ENCODE measurements around the gene AXL. TPM values are rescaled to one million over a fixed set of nuclear protein-coding genes. Genes with fewer than 3 reads are reported as not detected.
"Not testable (repeated sequence)": the region's sequence is repeated elsewhere in the genome, so short reads cannot be mapped to it uniquely, and the experiment has no call there.

The AXL gene
- total and polyA plus RNA-seq, 5 donors: 12.3 to 43.6 (median 37.8) TPM

- H3K27ac ChIP-seq (ENCODE audit: low read length): no peak overlapping the region
- WGBS: 68% methylated on average over 3 of the region's 3 CpGs
- no peaks in the 10 kb centered on the region for H3K9me3 ChIP-seq (ENCODE audit: control insufficient read depth, low read length)
- ATAC-seq (no peak), DNase-seq (no peak)
- H3K27me3 ChIP-seq (ENCODE audit: control insufficient read depth, insufficient read depth): no peaks in the 10 kb centered on the region
- H3K4me1 ChIP-seq (ENCODE audit: control insufficient read depth, insufficient read depth, low read length): no peaks in the 10 kb centered on the region
- intact Hi-C loops (cut with DNase I): no loop called here
- no peak overlapping the region for H3K4me3 ChIP-seq (ENCODE audit: low read length)
Measured at GRCh38 chr19:41288673-41289530, 69.9 kb downstream of the AXL start.

GRCh38 chr19:41289814-41290213 is 70.8 kb downstream of the AXL start:
- intact Hi-C loops (cut with DNase I); H3K27ac ChIP-seq (ENCODE audit: low read length); H3K27me3 ChIP-seq (ENCODE audit: control insufficient read depth, insufficient read depth); DNase-seq; H3K4me1 ChIP-seq (ENCODE audit: control insufficient read depth, insufficient read depth, low read length); H3K4me3 ChIP-seq (ENCODE audit: low read length); H3K9me3 ChIP-seq (ENCODE audit: control insufficient read depth, low read length); ATAC-seq: not testable (repeated sequence)
- WGBS: 95% methylated on average over 8 of the region's 8 CpGs

GRCh38 chr19:41294393-41294792 is 75.4 kb downstream of the AXL start:
- Histone ChIP-seq H3K9me3 (ENCODE audit: control insufficient read depth, low read length) (no peaks in the 10 kb centered on the region), H3K4me1 (ENCODE audit: control insufficient read depth, insufficient read depth, low read length) (peaks cover 29% of the 10 kb centered on the region), H3K4me3 (ENCODE audit: low read length) (no peak overlapping the region), H3K27ac (ENCODE audit: low read length) (no peak overlapping the region), H3K27me3 (ENCODE audit: control insufficient read depth, insufficient read depth) (no peaks in the 10 kb centered on the region)
- DNase-seq (no peak), ATAC-seq (no peak)
- intact Hi-C loops (cut with DNase I): no loop called here
- WGBS: 95% methylated on average over 10 of the region's 10 CpGs

GRCh38 chr19:41295499-41295898 is 76.5 kb downstream of the AXL start:
- no peak overlapping the region for H3K27ac ChIP-seq (ENCODE audit: low read length)
- 59% methylated on average over 6 of the region's 6 CpGs for WGBS
- ATAC-seq: no peak
- no peak for DNase-seq
- peaks cover 37% of the 10 kb centered on the region for H3K4me1 ChIP-seq (ENCODE audit: control insufficient read depth, insufficient read depth, low read length)
- no peaks in the 10 kb centered on the region for H3K27me3 ChIP-seq (ENCODE audit: control insufficient read depth, insufficient read depth)
- H3K4me3 ChIP-seq (ENCODE audit: low read length): no peak overlapping the region
- intact Hi-C loops (cut with DNase I): no loop called here
- no peaks in the 10 kb centered on the region for H3K9me3 ChIP-seq (ENCODE audit: control insufficient read depth, low read length)

- no peak overlapping the region for H3K4me3 ChIP-seq (ENCODE audit: low read length)
- peak overlapping the region; percentile 96 for H3K27ac ChIP-seq (ENCODE audit: low read length)
- H3K27me3 ChIP-seq (ENCODE audit: control insufficient read depth, insufficient read depth): no peaks in the 10 kb centered on the region
- intact Hi-C loops (cut with DNase I): no loop called here
- no peak for ATAC-seq
- 80% methylated on average over 2 of the region's 2 CpGs for WGBS
- peaks cover 39% of the 10 kb centered on the region for H3K4me1 ChIP-seq (ENCODE audit: control insufficient read depth, insufficient read depth, low read length)
- H3K9me3 ChIP-seq (ENCODE audit: control insufficient read depth, low read length): no peaks in the 10 kb centered on the region
- no peak for DNase-seq
Measured at GRCh38 chr19:41296433-41296871, 77.4 kb downstream of the AXL start.

GRCh38 chr19:41297628-41298347 is 78.8 kb downstream of the AXL start:
- WGBS: 43% methylated on average over 7 of the region's 7 CpGs
- H3K27me3 ChIP-seq (ENCODE audit: control insufficient read depth, insufficient read depth): no peaks in the 10 kb centered on the region
- H3K4me3 ChIP-seq (ENCODE audit: low read length): no peak overlapping the region
- no peak for DNase-seq
- H3K27ac ChIP-seq (ENCODE audit: low read length): peak overlapping the region; percentile 96
- peak; percentile 15 to 50 for ATAC-seq
- H3K4me1 ChIP-seq (ENCODE audit: control insufficient read depth, insufficient read depth, low read length): peaks cover 41% of the 10 kb centered on the region
- intact Hi-C loops (cut with DNase I): no loop called here
- no peaks in the 10 kb centered on the region for H3K9me3 ChIP-seq (ENCODE audit: control insufficient read depth, low read length)

GRCh38 chr19:41298348-41298964 is 79.4 kb downstream of the AXL start:
- intact Hi-C loops (cut with DNase I): no loop called here
- DNase-seq (peak; percentile 91 to 94 (median 94)), ATAC-seq (peak; percentile 85 to 91)
- H3K4me3 ChIP-seq (ENCODE audit: low read length): no peak overlapping the region
- H3K27ac ChIP-seq (ENCODE audit: low read length): peak overlapping the region; percentile 96
- peaks cover 41% of the 10 kb centered on the region for H3K4me1 ChIP-seq (ENCODE audit: control insufficient read depth, insufficient read depth, low read length)
- no peaks in the 10 kb centered on the region for H3K27me3 ChIP-seq (ENCODE audit: control insufficient read depth, insufficient read depth)
- no peaks in the 10 kb centered on the region for H3K9me3 ChIP-seq (ENCODE audit: control insufficient read depth, low read length)
- 10% methylated on average over 4 of the region's 4 CpGs for WGBS

- intact Hi-C loops (cut with DNase I): no loop called here
- H3K9me3 ChIP-seq (ENCODE audit: control insufficient read depth, low read length): no peaks in the 10 kb centered on the region
- DNase-seq (peak in 2 of 3 donors; percentile 60 to 84), ATAC-seq (peak; percentile 10 to 38)
- H3K27ac ChIP-seq (ENCODE audit: low read length): peak overlapping the region; percentile 96
- H3K27me3 ChIP-seq (ENCODE audit: control insufficient read depth, insufficient read depth): no peaks in the 10 kb centered on the region
- peaks cover 41% of the 10 kb centered on the region for H3K4me1 ChIP-seq (ENCODE audit: control insufficient read depth, insufficient read depth, low read length)
- 25% methylated on average over 10 of the region's 10 CpGs for WGBS
- H3K4me3 ChIP-seq (ENCODE audit: low read length): no peak overlapping the region
Measured at GRCh38 chr19:41299046-41299754, 80.2 kb downstream of the AXL start.

GRCh38 chr19:41299755-41300089 is 80.7 kb downstream of the AXL start:
- DNase-seq (peak; percentile 79 to 88 (median 87)), ATAC-seq (peak; percentile 56 to 69)
- Histone ChIP-seq H3K4me1 (ENCODE audit: control insufficient read depth, insufficient read depth, low read length) (peaks cover 41% of the 10 kb centered on the region), H3K9me3 (ENCODE audit: control insufficient read depth, low read length) (no peaks in the 10 kb centered on the region), H3K4me3 (ENCODE audit: low read length) (no peak overlapping the region), H3K27ac (ENCODE audit: low read length) (peak overlapping the region; percentile 96), H3K27me3 (ENCODE audit: control insufficient read depth, insufficient read depth) (no peaks in the 10 kb centered on the region)
- WGBS: 21% methylated on average over 4 of the region's 4 CpGs
- intact Hi-C loops (cut with DNase I): loop anchor here in 2 of 4 donors (5.0 kb wide), 2 partner anchors 32 to 87 kb away; no protein-coding TSS in a partner anchor

- Histone ChIP-seq H3K4me1 (ENCODE audit: control insufficient read depth, insufficient read depth, low read length) (peaks cover 41% of the 10 kb centered on the region), H3K27ac (ENCODE audit: low read length) (peak overlapping the region; percentile 66), H3K9me3 (ENCODE audit: control insufficient read depth, low read length) (no peaks in the 10 kb centered on the region), H3K4me3 (ENCODE audit: low read length) (no peak overlapping the region), H3K27me3 (ENCODE audit: control insufficient read depth, insufficient read depth) (no peaks in the 10 kb centered on the region)
- intact Hi-C loops (cut with DNase I): loop anchor here in 2 of 4 donors (5.0 kb wide), 2 partner anchors 33 to 88 kb away; no protein-coding TSS in a partner anchor
- no peak for DNase-seq
- 72% methylated on average over 6 of the region's 6 CpGs for WGBS
- ATAC-seq: no peak
Measured at GRCh38 chr19:41300555-41300954, 81.5 kb downstream of the AXL start.
